ENCODE data around the gene EXOSC1.
"Not testable (repeated sequence)": the region's sequence is repeated elsewhere in the genome, so short reads cannot be mapped to it uniquely, and the experiment has no call there.

The EXOSC1 gene

GRCh38 chr10:97408496-97408992 lies 37.3 kb downstream of the EXOSC1 start:
- no peak for DNase-seq (ENCODE audit: low read depth in 3 of 3)

- DNase-seq (ENCODE audit: low read depth in 3 of 3), result no peak
Observed at GRCh38 chr10:97407952-97408248, 37.9 kb downstream of the EXOSC1 start.

- DNase-seq (ENCODE audit: low read depth in 3 of 3), result peak in 2 of 3 experiments; percentile 37 to 53
Observed at GRCh38 chr10:97407211-97407951, 38.4 kb downstream of the EXOSC1 start.

- not testable (repeated sequence) for DNase-seq (ENCODE audit: low read depth in 3 of 3)
Observed at GRCh38 chr10:97406483-97406882, 39.3 kb downstream of the EXOSC1 start.

- DNase-seq (ENCODE audit: low read depth in 3 of 3), result no peak
Observed at GRCh38 chr10:97406064-97406463, 39.7 kb downstream of the EXOSC1 start.

- DNase-seq (ENCODE audit: low read depth in 3 of 3), result no peak
Observed at GRCh38 chr10:97404044-97404443, 41.8 kb downstream of the EXOSC1 start.

- no peak for DNase-seq (ENCODE audit: low read depth in 3 of 3)
Observed at GRCh38 chr10:97401455-97401919, 44.3 kb downstream of the EXOSC1 start.

- DNase-seq (ENCODE audit: low read depth in 3 of 3), result peak; percentile 40 to 67 (median 58)
Observed at GRCh38 chr10:97400665-97401454, 44.9 kb downstream of the EXOSC1 start, which contains the start of gene RRP12. Gene RRP12 (minus strand): TSS chr10:97401340. CDS start chr10:97401231, 109 bp downstream.

- no peak for DNase-seq (ENCODE audit: low read depth in 3 of 3)
Observed at GRCh38 chr10:97399843-97400545, 45.8 kb downstream of the EXOSC1 start.

GRCh38 chr10:97396056-97396455 lies 49.8 kb downstream of the EXOSC1 start:
- no peak for DNase-seq (ENCODE audit: low read depth in 3 of 3)

- no peak for DNase-seq (ENCODE audit: low read depth in 3 of 3)
Observed at GRCh38 chr10:97393034-97393573, 52.7 kb downstream of the EXOSC1 start.

GRCh38 chr10:97390091-97390490 lies 55.7 kb downstream of the EXOSC1 start:
- DNase-seq (ENCODE audit: low read depth in 3 of 3), result no peak

- no peak for DNase-seq (ENCODE audit: low read depth in 3 of 3)
Observed at GRCh38 chr10:97388152-97388551, 57.7 kb downstream of the EXOSC1 start.
